GM23248 (cell line): ENCODE data around the gene WDR72. TPM values are rescaled to one million over a fixed set of nuclear protein-coding genes. Genes with fewer than 3 reads are reported as not detected.

Source experiments
- DNase-seq: peaks from one replicate; pipeline ENCODE4 v3.0.0-alpha.2; 2015
- H2AFZ ChIP-seq: fragments of 200-600 bp; sonication (generic); 2 replicates; pipeline ENCODE4 v1.6.1; 2016; ENCODE audit warnings: antibody characterized with exemption
- H3F3A ChIP-seq: fragments of 200-600 bp; sonication (generic); 2 replicates; pipeline ENCODE4 v1.6.1; 2016; ENCODE audit warnings: mild to moderate bottlenecking, antibody characterized with exemption, mixed run types; ENCODE audit not compliant: insufficient read depth
- H3K27ac ChIP-seq: fragments of 200-600 bp; sonication (generic); 2 replicates; pipeline ENCODE4 v1.5.1; 2016; ENCODE audit warnings: mild to moderate bottlenecking
- H3K27me3 ChIP-seq: fragments of 200-600 bp; sonication (generic); replicated peaks from 2 replicates; pipeline ENCODE4 v1.6.1; 2016; ENCODE audit warnings: mild to moderate bottlenecking; ENCODE audit not compliant: insufficient read depth
- H3K36me3 ChIP-seq: fragments of 200-600 bp; sonication (generic); 2 replicates; pipeline ENCODE4 v1.6.1; 2016; ENCODE audit warnings: low read depth, mild to moderate bottlenecking
- H3K4me1 ChIP-seq: fragments of 200-600 bp; sonication (generic); 2 replicates; pipeline ENCODE4 v1.6.1; 2016; ENCODE audit warnings: mild to moderate bottlenecking; ENCODE audit not compliant: insufficient read depth
- H3K4me2 ChIP-seq: fragments of 200-600 bp; sonication (generic); one replicate; pipeline ENCODE4 v1.6.1; 2016; ENCODE audit warnings: mild to moderate bottlenecking; ENCODE audit not compliant: unreplicated experiment
- H3K4me3 ChIP-seq: fragments of 200-600 bp; sonication (generic); 2 replicates; pipeline ENCODE4 v1.5.1; 2016; ENCODE audit warnings: mild to moderate bottlenecking
- H3K79me2 ChIP-seq: fragments of 200-600 bp; sonication (generic); 2 replicates; pipeline ENCODE4 v1.6.1; 2016; ENCODE audit warnings: mild to moderate bottlenecking; ENCODE audit not compliant: insufficient read depth
- H3K9ac ChIP-seq: fragments of 200-600 bp; sonication (generic); 2 replicates; pipeline ENCODE4 v1.6.1; 2016; ENCODE audit warnings: mild to moderate bottlenecking
- H3K9me2 ChIP-seq: fragments of 200-600 bp; sonication (generic); 2 replicates; pipeline ENCODE4 v1.6.1; 2016; ENCODE audit warnings: mixed run types, mild to moderate bottlenecking, moderate library complexity; ENCODE audit not compliant: insufficient read depth
- H3K9me3 ChIP-seq: fragments of 200-600 bp; sonication (generic); one replicate; pipeline ENCODE4 v1.6.1; 2017; ENCODE audit warnings: low read depth
- H4K20me1 ChIP-seq: fragments of 200-600 bp; sonication (generic); 2 replicates; pipeline ENCODE4 v1.6.0; 2016; ENCODE audit not compliant: insufficient read depth
- EZH2 ChIP-seq: fragments of 200-600 bp; sonication (generic); IDR thresholded peaks from 2 replicates; pipeline ENCODE4 v1.6.1; 2018; ENCODE audit warnings: antibody characterized with exemption, mild to moderate bottlenecking; ENCODE audit not compliant: insufficient read depth, poor library complexity, severe bottlenecking
- EZH2phosphoT487 ChIP-seq: fragments of 200-600 bp; sonication (generic); IDR thresholded peaks from 2 replicates; pipeline ENCODE4 v1.6.1; 2018; ENCODE audit warnings: antibody characterized with exemption, moderate library complexity, mild to moderate bottlenecking, low read depth; ENCODE audit not compliant: insufficient read depth
- WGBS, 2 experiments: methylation state at CpG; one replicate each; pipeline ENCODE4 v1.1.6; 2015 to 2017; ENCODE audit warnings: low lambda C conversion rate in 2 of 2, low coverage in 1 of 2; ENCODE audit errors: missing lambda C conversion rate in 2 of 2; 5-methylcytosine and 5-hydroxymethylcytosine counted together
- in situ Hi-C: fragments of 300-500 bp; cut with MboI; formaldehyde crosslinking; loops from 2 replicates; pipeline ENCODE4 v1.15.0; 2020
- polyA plus RNA-seq: library from polyadenylated mRNA; unstranded; fragments of >200 nt; fragmentation: Nextera tagmentation; extraction: Ambion mirVana; gene quantifications from 2 replicates; pipeline ENCODE4 v1.2.1, GENCODE V29; 2016
- total RNA-seq: library from RNA; depleted of rRNA; stranded (reverse); fragments of >200 nt; shearing (Covaris generic); gene quantifications from 2 replicates; pipeline ENCODE4 v1.2.3, GENCODE V29; 2014

Gene WDR72
- total and polyA plus RNA-seq, 2 experiments from 2014 or later, result not detected

GRCh38 chr15:53506370-53506769 lies 253.1 kb downstream of the WDR72 start:
- no peak for TF ChIP-seq EZH2phosphoT487
- no peak for DNase-seq
- Histone ChIP-seq H3K9me2 (no peaks in the 10 kb centered on the region), H3K4me3 (no peak overlapping the region), H4K20me1 (no peaks in the 10 kb centered on the region), H3K36me3 (no peaks in the 10 kb centered on the region), H3F3A (no peaks in the 10 kb centered on the region), H2AFZ (no peak overlapping the region), H3K27ac (no peak overlapping the region), H3K9ac (no peak overlapping the region), H3K9me3 (no peaks in the 10 kb centered on the region), H3K4me1 (no peaks in the 10 kb centered on the region), H3K27me3 (no peaks in the 10 kb centered on the region), H3K79me2 (no peaks in the 10 kb centered on the region), H3K4me2 (no peak overlapping the region)
- 22 to 26% methylated on average over 2 of the region's 2 CpGs for WGBS, 2 experiments
- in situ Hi-C loops, result no loop called here

DNA sequence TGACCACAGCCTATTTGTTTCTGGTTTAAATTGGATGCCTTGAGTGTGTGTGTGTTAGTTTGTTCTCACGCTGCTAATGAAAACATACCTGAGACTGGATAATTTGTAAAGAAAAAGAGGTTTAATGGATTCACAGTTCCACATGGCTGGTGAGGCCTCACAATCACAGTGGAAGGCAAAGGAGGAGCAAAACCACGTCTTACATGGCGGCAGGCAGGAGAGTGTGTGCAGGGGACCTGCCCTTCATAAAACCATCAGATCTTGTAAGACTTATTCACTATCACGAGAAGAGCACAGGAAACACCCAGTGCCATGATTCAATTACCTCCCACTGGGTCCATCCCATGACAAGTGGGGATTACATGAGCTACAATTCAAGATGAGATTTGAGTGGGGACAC lies 260.5 kb downstream of the WDR72 start:
- in situ Hi-C loops, result no loop called here
- no peak overlapping the region for H3K4me2 ChIP-seq
- H3K36me3 ChIP-seq, result no peaks in the 10 kb centered on the region
- WGBS, 2 experiments, result 16 to 26% methylated on average over 4 of the region's 4 CpGs
- no peak overlapping the region for H3K9ac ChIP-seq
- no peak for TF ChIP-seq EZH2phosphoT487
- no peak for TF ChIP-seq EZH2
- H3K9me2 ChIP-seq, result no peaks in the 10 kb centered on the region
- H3K27me3 ChIP-seq, result no peaks in the 10 kb centered on the region
- no peaks in the 10 kb centered on the region for H3F3A ChIP-seq
- DNase-seq, result no peak
- no peak overlapping the region for H3K4me3 ChIP-seq
- H2AFZ ChIP-seq, result no peak overlapping the region
- H3K9me3 ChIP-seq, result no peaks in the 10 kb centered on the region
- H3K27ac ChIP-seq, result no peak overlapping the region
- no peaks in the 10 kb centered on the region for H4K20me1 ChIP-seq
- H3K4me1 ChIP-seq, result no peaks in the 10 kb centered on the region
- H3K79me2 ChIP-seq, result no peaks in the 10 kb centered on the region

DNA sequence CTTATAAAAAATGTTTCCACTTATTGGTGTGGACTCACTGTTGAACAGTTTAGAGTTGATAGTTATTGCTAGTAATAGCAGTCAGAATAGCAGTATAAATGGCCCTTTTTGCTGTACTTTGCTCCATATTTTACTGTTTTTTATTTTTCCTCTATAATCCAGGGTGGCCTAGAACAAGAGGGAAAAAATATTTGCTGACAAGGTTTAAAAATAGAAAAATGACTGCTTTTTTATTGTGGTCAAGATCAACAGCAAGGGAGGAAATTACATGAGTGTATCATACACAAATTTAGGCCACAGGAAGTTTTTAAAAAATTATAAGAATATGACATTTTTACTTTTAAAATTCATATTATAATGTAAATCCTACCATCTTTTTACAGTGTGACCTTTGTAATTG lies 269.1 kb downstream of the WDR72 start:
- TF ChIP-seq EZH2phosphoT487 (no peak), EZH2 (no peak)
- Histone ChIP-seq H3K9me3 (no peaks in the 10 kb centered on the region), H4K20me1 (no peaks in the 10 kb centered on the region), H3K9ac (no peak overlapping the region), H3K4me1 (no peaks in the 10 kb centered on the region), H3K79me2 (no peaks in the 10 kb centered on the region), H3K9me2 (0 out of 2 replicates have a peak, but pooled peaks cover 3% of the 10 kb centered on the region), H3K4me3 (no peak overlapping the region), H3K27ac (no peak overlapping the region), H3F3A (no peaks in the 10 kb centered on the region), H3K27me3 (no peaks in the 10 kb centered on the region), H3K4me2 (no peak overlapping the region), H2AFZ (no peak overlapping the region), H3K36me3 (no peaks in the 10 kb centered on the region)
- DNase-seq, result no peak
- in situ Hi-C loops, result no loop called here

DNA sequence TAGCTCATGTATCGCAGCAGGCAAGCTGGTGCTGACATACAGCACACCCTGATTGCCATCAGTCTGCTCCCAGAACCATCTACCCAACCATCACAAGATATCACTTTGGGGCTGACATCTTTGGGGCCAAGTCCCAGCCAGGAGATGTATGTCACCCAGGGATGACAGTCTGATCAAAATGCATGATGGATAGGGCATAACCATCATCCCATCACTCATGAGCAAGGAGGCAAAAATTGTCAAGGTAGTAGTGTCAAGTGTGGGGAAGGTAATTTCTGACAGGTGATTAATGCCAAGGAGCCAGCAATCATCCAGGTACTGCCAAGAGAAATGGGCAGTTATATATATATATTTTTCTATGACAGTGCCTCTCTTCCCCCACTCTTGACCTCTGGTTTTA lies 277.4 kb downstream of the WDR72 start:
- no peak overlapping the region for H3K4me2 ChIP-seq

GRCh38 chr15:53477981-53478766 lies 281.3 kb downstream of the WDR72 start:
- WGBS, 2 experiments, result 16 to 30% methylated on average over 9 of the region's 9 CpGs
- Histone ChIP-seq H2AFZ (no peak overlapping the region), H3K4me3 (no peak overlapping the region), H3F3A (no peaks in the 10 kb centered on the region), H3K79me2 (no peaks in the 10 kb centered on the region), H3K9me3 (no peaks in the 10 kb centered on the region), H3K27me3 (no peaks in the 10 kb centered on the region), H3K4me1 (no peaks in the 10 kb centered on the region), H3K9ac (no peak overlapping the region), H3K4me2 (no peak overlapping the region), H3K9me2 (no peaks in the 10 kb centered on the region), H3K36me3 (no peaks in the 10 kb centered on the region), H4K20me1 (no peaks in the 10 kb centered on the region), H3K27ac (no peak overlapping the region)
- no peak for DNase-seq
- TF ChIP-seq EZH2phosphoT487 (no peak), EZH2 (no peak)
- in situ Hi-C loops, result no loop called here

More for the DNA sequence above, 277.4 kb downstream of the WDR72 start:
- Histone ChIP-seq H3K4me3 (no peak overlapping the region), H3K9ac (no peak overlapping the region), H4K20me1 (no peaks in the 10 kb centered on the region), H3K27me3 (no peaks in the 10 kb centered on the region), H3K36me3 (no peaks in the 10 kb centered on the region), H3K27ac (no peak overlapping the region), H3K9me2 (no peaks in the 10 kb centered on the region), H2AFZ (no peak overlapping the region), H3K4me1 (no peaks in the 10 kb centered on the region), H3K9me3 (no peaks in the 10 kb centered on the region), H3K79me2 (no peaks in the 10 kb centered on the region), H3F3A (no peaks in the 10 kb centered on the region)
- WGBS, 2 experiments, result 59 to 67% methylated on average over 1 of the region's 1 CpG
- in situ Hi-C loops, result no loop called here
- no peak for DNase-seq
- no peak for TF ChIP-seq EZH2
- no peak for TF ChIP-seq EZH2phosphoT487
